ENCODE data around the gene MRPL52.

GRCh38 chr14:22812744-22813143, 16.9 kb upstream of the MRPL52 start:
- TF ChIP-seq CTCF (IDR thresholded peaks at IDR 0.05) (no peak), EP300 (IDR thresholded peaks at IDR 0.05) (no peak), POLR2A (IDR thresholded peaks at IDR 0.05; ENCODE audit: low read depth) (no peak), POLR2AphosphoS5 (IDR thresholded peaks at IDR 0.05) (no peak)

Measured in esophagus muscularis mucosa (tissue), 4 donors.